A549 (cell line): ENCODE data around the gene ARHGDIB. TPM values are rescaled to one million over a fixed set of nuclear protein-coding genes. Genes with fewer than 3 reads are reported as not detected.

Experiments
- ATAC-seq, 2 experiments: fragments of 200-7000 bp in 1 of 2; fragments of >200 bp in 1 of 2; cut with Nextera tagmentation in 1 of 2; cut with Tn5 transposase in 1 of 2; 3 replicates each; pipeline versions ENCODE4 v1.8.0 to v1.9.1; 2018 to 2020; ENCODE audit warnings: mild to moderate bottlenecking in 1 of 2, moderate library complexity in 1 of 2
- CTCF ChIA-PET: fragments of 300-600 bp; sonication (Branson Sonifier 250); formaldehyde crosslinking; extraction: SDS; loops from one replicate; lab custom pipeline; 2021; ENCODE audit warnings: antibody characterized with exemption, inconsistent platforms; lab: Yijun Ruan, JAX
- POLR2A ChIA-PET: fragments of 350-600 bp; formaldehyde crosslinking; extraction: SDS; loops from one replicate; lab custom pipeline; 2021; ENCODE audit warnings: antibody characterized with exemption, inconsistent platforms; lab: Yijun Ruan, JAX
- DNase-seq, 2 experiments: peaks; one replicate each; pipeline versions ENCODE4 v3.0.0 to v3.0.0-alpha.2; 2011 to 2016; ENCODE audit warnings: low read depth in 1 of 2, low spot score in 1 of 2
- FAIRE-seq: peaks from 2 replicates; lab custom pipeline; 2011; peaks lifted over from hg19 to GRCh38; lab: Jason Lieb, UNC
- H3K27ac ChIP-seq, 2 experiments: fragments of >200 bp; sonication (Bioruptor Twin); formaldehyde crosslinking; 3 replicates each; pipeline ENCODE4 v1.5.1; 2016 to 2017
- H3K4me1 ChIP-seq: fragments of >200 bp; sonication (Bioruptor Twin); formaldehyde crosslinking; 3 replicates; pipeline ENCODE4 v1.6.1; 2016
- H3K4me2 ChIP-seq: fragments of >200 bp; sonication (Bioruptor Twin); formaldehyde crosslinking; 3 replicates; pipeline ENCODE4 v1.6.1; 2016
- H3K4me3 ChIP-seq: fragments of >200 bp; sonication (Bioruptor Twin); formaldehyde crosslinking; 3 replicates; pipeline ENCODE4 v1.5.1; 2016
- H3K9me3 ChIP-seq: fragments of >200 bp; sonication (Bioruptor Twin); formaldehyde crosslinking; 3 replicates; pipeline ENCODE4 v1.6.1; 2016
- CBX8 ChIP-seq: fragments of 200-600 bp; sonication (generic); IDR thresholded peaks from 2 replicates; pipeline ENCODE4 v1.6.1; 2016
- CHD4 ChIP-seq: fragments of 200-600 bp; sonication (generic); IDR thresholded peaks from 2 replicates; pipeline ENCODE4 v1.6.1; 2016; ENCODE audit warnings: antibody characterized with exemption, mild to moderate bottlenecking, borderline replicate concordance
- FOSL2 ChIP-seq, 2 experiments: fragments of 450-650 bp in 1 of 2; fragments of >200 bp in 1 of 2; sonication (Bioruptor Twin) in 1 of 2; formaldehyde crosslinking; IDR thresholded peaks; 2 replicates each; pipeline versions ENCODE4 v1.5.0 to v1.6.1; 2016 to 2020; ENCODE audit warnings: mild to moderate bottlenecking in 1 of 2, moderate library complexity in 1 of 2
- HOXA7 ChIP-seq: fragments of 250-450 bp; sonication (Bioruptor Pico); IDR thresholded peaks from 2 replicates; pipeline ENCODE4 v1.5.0; 2020; ENCODE audit warnings: mild to moderate bottlenecking, moderate library complexity
- HOXB13 ChIP-seq: fragments of 250-450 bp; sonication (Bioruptor Pico); IDR thresholded peaks from 2 replicates; pipeline ENCODE4 v1.5.0; 2020; ENCODE audit warnings: low read depth, mild to moderate bottlenecking, moderate library complexity
- HOXB5 ChIP-seq: fragments of 250-450 bp; sonication (Bioruptor Pico); IDR thresholded peaks from 2 replicates; pipeline ENCODE4 v1.5.0; 2020; ENCODE audit warnings: mild to moderate bottlenecking, moderate library complexity
- MYC ChIP-seq: IDR thresholded peaks from 2 replicates; pipeline ENCODE4 v1.6.1; 2012; ENCODE audit warnings: mild to moderate bottlenecking, inconsistent platforms, low read length, improper control_type of control experiment, borderline replicate concordance
- PHF8 ChIP-seq: fragments of 200-600 bp; sonication (generic); IDR thresholded peaks from 2 replicates; pipeline ENCODE4 v1.6.1; 2016; ENCODE audit warnings: low read depth, mild to moderate bottlenecking, antibody characterized with exemption, moderate library complexity, borderline replicate concordance
- RAD21 ChIP-seq, 2 experiments: fragments of >200 bp in 1 of 2; sonication (Bioruptor Twin) in 1 of 2; formaldehyde crosslinking in 1 of 2; IDR thresholded peaks in 1 of 2; conservative IDR thresholded peaks in 1 of 2; 2 replicates in 1 of 2; 3 replicates in 1 of 2; pipeline ENCODE4 v1.6.1; 2012 to 2018; ENCODE audit warnings: inconsistent platforms in 1 of 2
- RCOR1 ChIP-seq: fragments of 150-350 bp; IDR thresholded peaks from 2 replicates; pipeline ENCODE4 v1.6.1; 2014; ENCODE audit warnings: antibody characterized with exemption, low read length, low read depth
- TFCP2L1 ChIP-seq: fragments of 250-450 bp; sonication (Bioruptor Pico); IDR thresholded peaks from 2 replicates; pipeline ENCODE4 v1.5.0; 2021; ENCODE audit warnings: mild to moderate bottlenecking
- TP53 ChIP-seq: fragments of 250-450 bp; sonication (Bioruptor Pico); IDR thresholded peaks from 2 replicates; pipeline ENCODE4 v1.5.0; 2021; ENCODE audit warnings: mild to moderate bottlenecking, moderate library complexity
- ZFP36 ChIP-seq: fragments of 450-650 bp; IDR thresholded peaks from 2 replicates; pipeline ENCODE4 v1.6.1; 2014; ENCODE audit warnings: borderline replicate concordance; ENCODE audit not compliant: partially characterized antibody
- WGBS: methylation state at CpG from one replicate; pipeline ENCODE4 v1.1.6; 2017; ENCODE audit errors: missing lambda C conversion rate; 5-methylcytosine and 5-hydroxymethylcytosine counted together
- polyA plus RNA-seq, 4 experiments: library from polyadenylated mRNA; depleted of rRNA in 3 of 4; stranded (reverse); fragments of >200 nt; fragmentation: RNase III in 1 of 4; extraction: RNeasy Plus Mini Kit Qiagen cat#74134 plus additional on column Dnase treatment in 1 of 4; gene quantifications; 2 replicates in 3 of 4; 3 replicates in 1 of 4; pipeline ENCODE4 v1.2.3, GENCODE V29; 2011 to 2017
- TF ChIP-seq, protein P1 (sequence below): fragments of 450-650 bp; IDR thresholded peaks from 2 replicates; pipeline ENCODE4 v1.6.1; 2014; ENCODE audit warnings: antibody characterized with exemption
- TF ChIP-seq, protein P2 (sequence below): fragments of 250-450 bp; sonication (Bioruptor Pico); IDR thresholded peaks from 2 replicates; pipeline ENCODE4 v1.5.0; 2021; ENCODE audit warnings: mild to moderate bottlenecking, moderate library complexity, borderline replicate concordance
- TF ChIP-seq, protein P3 (sequence below): IDR thresholded peaks from 2 replicates; pipeline ENCODE4 v1.6.1; 2012

Gene ARHGDIB
- polyA plus RNA-seq, 2 of the 4 experiments (the other 2 are of a cell fraction), result 0.84 to 3.5 TPM

DNA sequence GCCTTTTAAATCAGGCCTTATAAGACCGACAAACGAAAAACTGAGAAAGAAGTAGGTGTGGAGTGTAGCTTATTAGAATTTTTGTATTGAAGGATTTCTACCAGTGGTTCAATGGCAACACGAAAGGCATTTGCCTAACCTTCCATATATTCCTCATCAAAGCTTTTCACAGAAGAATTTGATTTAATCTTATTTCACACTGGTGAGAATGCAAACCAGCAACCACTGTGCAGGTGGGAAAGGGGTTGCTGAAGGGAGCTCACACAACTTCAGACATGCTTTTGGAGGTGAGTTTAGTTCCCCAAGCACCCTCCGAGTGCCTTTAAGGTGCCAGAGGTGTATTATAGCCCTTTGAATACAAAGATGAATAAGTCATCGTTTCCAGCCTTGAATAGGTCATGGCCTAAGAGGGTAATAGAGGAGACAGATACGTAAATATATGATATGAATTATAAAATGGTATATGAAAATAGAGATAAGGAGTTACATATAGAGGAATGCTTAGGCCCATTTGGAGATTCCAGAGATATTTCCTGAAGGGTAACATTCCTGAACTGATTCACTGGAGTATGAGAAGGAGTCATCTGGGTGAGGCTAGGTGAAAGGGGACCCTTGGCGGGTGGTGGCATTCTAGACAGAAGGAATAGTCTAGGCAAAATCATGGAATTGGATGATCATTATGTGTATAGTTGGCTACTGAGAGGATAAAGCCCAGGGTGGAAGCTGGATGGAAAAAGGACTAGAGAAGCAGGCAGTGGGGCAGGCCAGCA is 29.4 kb downstream of the ARHGDIB start:
- H3K4me1 ChIP-seq, result no peaks in the 10 kb centered on the region; the same call in 2 of the 3 replicates
- no peak for DNase-seq

DNA sequence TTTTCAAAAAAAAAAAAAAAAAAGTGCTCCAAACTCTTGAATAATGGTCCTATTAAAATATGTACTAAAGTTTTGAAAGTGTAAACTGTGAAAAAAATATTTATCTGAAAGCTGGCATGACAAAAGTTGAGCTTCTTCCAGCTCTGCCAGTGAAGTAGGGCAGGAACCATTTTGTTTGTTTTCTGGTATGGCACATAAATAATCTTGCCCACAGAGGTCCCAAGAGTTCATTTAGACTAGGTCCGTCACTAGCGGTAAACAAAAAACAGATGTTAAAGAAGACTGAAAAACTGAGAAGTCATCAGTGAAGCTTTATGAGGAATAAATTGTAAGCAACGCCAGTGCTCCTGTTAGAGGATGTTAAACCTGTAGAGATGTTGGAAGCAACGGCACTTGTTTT is 30.0 kb downstream of the ARHGDIB start:
- whole genome bisulfite sequencing, result 86% methylated on average over 4 of the region's 4 CpGs
- ChIA-PET CTCF (interaction anchor here (1.4 kb wide), 1 partner anchor 41 kb away, joined by 3 read pairs; no protein-coding TSS in a partner anchor), POLR2A (interaction anchor here (0.7 kb wide), 1 partner anchor 361 kb away, joined by 5 read pairs; no protein-coding TSS in a partner anchor)
- TF ChIP-seq TFCP2L1 (no peak), HOXA7 (CRISPR knock-in tag) (no peak), ZFP36 (no peak), RCOR1 (no peak), HOXB13 (CRISPR knock-in tag) (no peak), CHD4 (no peak)
- TF ChIP-seq, protein P1, sequence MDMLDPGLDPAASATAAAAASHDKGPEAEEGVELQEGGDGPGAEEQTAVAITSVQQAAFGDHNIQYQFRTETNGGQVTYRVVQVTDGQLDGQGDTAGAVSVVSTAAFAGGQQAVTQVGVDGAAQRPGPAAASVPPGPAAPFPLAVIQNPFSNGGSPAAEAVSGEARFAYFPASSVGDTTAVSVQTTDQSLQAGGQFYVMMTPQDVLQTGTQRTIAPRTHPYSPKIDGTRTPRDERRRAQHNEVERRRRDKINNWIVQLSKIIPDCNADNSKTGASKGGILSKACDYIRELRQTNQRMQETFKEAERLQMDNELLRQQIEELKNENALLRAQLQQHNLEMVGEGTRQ, result no peak
- TF ChIP-seq, protein P2, sequence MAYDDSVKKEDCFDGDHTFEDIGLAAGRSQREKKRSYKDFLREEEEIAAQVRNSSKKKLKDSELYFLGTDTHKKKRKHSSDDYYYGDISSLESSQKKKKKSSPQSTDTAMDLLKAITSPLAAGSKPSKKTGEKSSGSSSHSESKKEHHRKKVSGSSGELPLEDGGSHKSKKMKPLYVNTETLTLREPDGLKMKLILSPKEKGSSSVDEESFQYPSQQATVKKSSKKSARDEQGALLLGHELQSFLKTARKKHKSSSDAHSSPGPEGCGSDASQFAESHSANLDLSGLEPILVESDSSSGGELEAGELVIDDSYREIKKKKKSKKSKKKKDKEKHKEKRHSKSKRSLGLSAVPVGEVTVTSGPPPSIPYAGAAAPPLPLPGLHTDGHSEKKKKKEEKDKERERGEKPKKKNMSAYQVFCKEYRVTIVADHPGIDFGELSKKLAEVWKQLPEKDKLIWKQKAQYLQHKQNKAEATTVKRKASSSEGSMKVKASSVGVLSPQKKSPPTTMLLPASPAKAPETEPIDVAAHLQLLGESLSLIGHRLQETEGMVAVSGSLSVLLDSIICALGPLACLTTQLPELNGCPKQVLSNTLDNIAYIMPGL (CRISPR knock-in tag), result no peak
- Histone ChIP-seq H3K9me3 (no peaks in the 10 kb centered on the region), H3K4me2 (no peak overlapping the region), H3K4me1 (no peaks in the 10 kb centered on the region; the same call in 2 of the 3 replicates), H3K27ac (no peak overlapping the region), H3K4me3 (no peak overlapping the region)
- FAIRE-seq, result no peak
- no peak for DNase-seq
- no peak for ATAC-seq

More for the DNA sequence above, 29.4 kb downstream of the ARHGDIB start:
- no peak overlapping the region for H3K4me2 ChIP-seq
- no peak for TF ChIP-seq CBX8
- TF ChIP-seq, all 56 proteins: peak for 0
- WGBS, result 72% methylated on average over 7 of the region's 7 CpGs
- ATAC-seq (no peak), FAIRE-seq (no peak)
- CTCF ChIA-PET, result interaction anchor here (0.9 to 1.4 kb wide), 2 partner anchors 20 to 41 kb away, joined by 3 read pairs; no protein-coding TSS in a partner anchor
- no peak overlapping the region for H3K4me3 ChIP-seq
- POLR2A ChIA-PET, result interaction anchor here (0.7 kb wide), 1 partner anchor 361 kb away, joined by 5 read pairs; no protein-coding TSS in a partner anchor
- H3K9me3 ChIP-seq, result no peaks in the 10 kb centered on the region
- H3K27ac ChIP-seq, result no peak overlapping the region

DNA sequence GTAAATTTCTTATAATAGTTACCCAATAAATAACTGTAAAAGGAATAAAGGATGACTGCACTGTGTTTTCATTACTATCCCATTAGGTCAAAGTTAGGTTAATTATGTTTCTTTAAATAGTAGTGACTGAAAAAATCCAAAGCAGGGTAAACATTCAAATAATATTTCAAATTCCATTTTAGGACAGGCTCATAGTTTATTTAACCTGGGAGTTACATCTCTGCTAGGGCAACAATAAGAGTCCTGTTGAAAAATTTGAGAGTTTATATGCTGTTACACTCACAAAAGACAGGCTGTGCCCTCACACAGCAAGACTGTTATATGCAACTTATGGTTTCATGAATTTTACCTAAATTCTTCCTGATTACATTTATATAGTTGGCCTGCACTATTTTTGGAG is 31.1 kb downstream of the ARHGDIB start:
- Histone ChIP-seq H3K4me3 (no peak overlapping the region), H3K4me1 (no peaks in the 10 kb centered on the region; the same call in 2 of the 3 replicates), H3K27ac (no peak overlapping the region), H3K9me3 (no peaks in the 10 kb centered on the region), H3K4me2 (no peak overlapping the region)
- POLR2A ChIA-PET, result no interaction called here
- TF ChIP-seq MYC, result no peak
- TF ChIP-seq TP53 (CRISPR knock-in tag), result no peak
- no peak for TF ChIP-seq PHF8
- TF ChIP-seq, protein P3, sequence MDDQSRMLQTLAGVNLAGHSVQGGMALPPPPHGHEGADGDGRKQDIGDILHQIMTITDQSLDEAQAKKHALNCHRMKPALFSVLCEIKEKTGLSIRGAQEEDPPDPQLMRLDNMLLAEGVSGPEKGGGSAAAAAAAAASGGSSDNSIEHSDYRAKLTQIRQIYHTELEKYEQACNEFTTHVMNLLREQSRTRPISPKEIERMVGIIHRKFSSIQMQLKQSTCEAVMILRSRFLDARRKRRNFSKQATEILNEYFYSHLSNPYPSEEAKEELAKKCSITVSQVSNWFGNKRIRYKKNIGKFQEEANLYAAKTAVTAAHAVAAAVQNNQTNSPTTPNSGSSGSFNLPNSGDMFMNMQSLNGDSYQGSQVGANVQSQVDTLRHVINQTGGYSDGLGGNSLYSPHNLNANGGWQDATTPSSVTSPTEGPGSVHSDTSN, result no peak
- no peak for TF ChIP-seq FOSL2 (IDR thresholded peaks at IDR 0.05)
- no peak for TF ChIP-seq FOSL2 (CRISPR knock-in tag; IDR thresholded peaks at IDR 0.05)
- TF ChIP-seq HOXB5 (CRISPR knock-in tag), result no peak
- TF ChIP-seq RAD21 (conservative IDR thresholded peaks at IDR 0.05 in 1 of 2, IDR thresholded peaks at IDR 0.05 in 1 of 2), result no peak
- no peak for DNase-seq
- no peak for FAIRE-seq
- no peak for ATAC-seq
- CTCF ChIA-PET, result no interaction called here
